ENCODE data around the gene PPM1F.
A peak's percentile ranks its signal among the peaks of the same experiment; 100 is the strongest.

Gene PPM1F

GRCh38 chr22:21952586-21953571 lies at the start of gene PPM1F:
Gene PPM1F, minus strand, starts transcription at chr22:21952848. Its CDS starts 6,800 bp downstream, at chr22:21946048.
- DNase-seq (ENCODE audit: low read depth in 2 of 2) = peak; percentile 87 to 94

- DNase-seq (ENCODE audit: low read depth in 2 of 2) = no peak
Measured at GRCh38 chr22:22001664-22002525, 49.2 kb upstream of the PPM1F start.

- no peak for DNase-seq (ENCODE audit: low read depth in 2 of 2)
Measured at GRCh38 chr22:21998595-21999247, 46.1 kb upstream of the PPM1F start.

- no peak for DNase-seq (ENCODE audit: low read depth in 2 of 2)
Measured at GRCh38 chr22:21996175-21996720, 43.6 kb upstream of the PPM1F start.

- no peak for DNase-seq (ENCODE audit: low read depth in 2 of 2)
Measured at GRCh38 chr22:21995660-21996059, 43.0 kb upstream of the PPM1F start.

GRCh38 chr22:21994881-21995444 lies 42.3 kb upstream of the PPM1F start:
- no peak for DNase-seq (ENCODE audit: low read depth in 2 of 2)

GRCh38 chr22:21992593-21993237 lies 40.1 kb upstream of the PPM1F start:
- DNase-seq (ENCODE audit: low read depth in 2 of 2) = no peak

- DNase-seq (ENCODE audit: low read depth in 2 of 2) = no peak
Measured at GRCh38 chr22:21991774-21992173, 39.1 kb upstream of the PPM1F start.

- DNase-seq (ENCODE audit: low read depth in 2 of 2) = no peak
Measured at GRCh38 chr22:21991304-21991596, 38.6 kb upstream of the PPM1F start.

GRCh38 chr22:21990445-21991303 lies 38.0 kb upstream of the PPM1F start:
- DNase-seq (ENCODE audit: low read depth in 2 of 2) = no peak

- no peak for DNase-seq (ENCODE audit: low read depth in 2 of 2)
Measured at GRCh38 chr22:21989049-21989448, 36.4 kb upstream of the PPM1F start.

- DNase-seq (ENCODE audit: low read depth in 2 of 2) = no peak
Measured at GRCh38 chr22:21985214-21985613, 32.6 kb upstream of the PPM1F start.

- DNase-seq (ENCODE audit: low read depth in 2 of 2) = no peak
Measured at GRCh38 chr22:21984793-21985192, 32.1 kb upstream of the PPM1F start.

GRCh38 chr22:21982338-21982965 lies 29.8 kb upstream of the PPM1F start, which contains the start of gene TOP3B:
Gene TOP3B, minus strand, starts transcription at chr22:21982787. Its CDS starts 7,078 bp downstream, at chr22:21975709.
- DNase-seq (ENCODE audit: low read depth in 2 of 2) = peak; percentile 71 to 79

- DNase-seq (ENCODE audit: low read depth in 2 of 2) = no peak
Measured at GRCh38 chr22:21981874-21982273, 29.2 kb upstream of the PPM1F start.

GRCh38 chr22:21980547-21980946 lies 27.9 kb upstream of the PPM1F start:
- no peak for DNase-seq (ENCODE audit: low read depth in 2 of 2)

- no peak for DNase-seq (ENCODE audit: low read depth in 2 of 2)
Measured at GRCh38 chr22:21978564-21979386, 26.1 kb upstream of the PPM1F start.

- DNase-seq (ENCODE audit: low read depth in 2 of 2) = no peak
Measured at GRCh38 chr22:21977814-21978213, 25.2 kb upstream of the PPM1F start.
